HG03095 (cell line): ENCODE results near the gene STARD13.

Experiments used
- ATAC-seq: cut with Tn5 transposase; IDR thresholded peaks from one replicate; pipeline ENCODE4 v1.9.1; 2021; ENCODE audit warnings: moderate library complexity; ENCODE audit not compliant: unreplicated experiment

STARD13 gene

DNA sequence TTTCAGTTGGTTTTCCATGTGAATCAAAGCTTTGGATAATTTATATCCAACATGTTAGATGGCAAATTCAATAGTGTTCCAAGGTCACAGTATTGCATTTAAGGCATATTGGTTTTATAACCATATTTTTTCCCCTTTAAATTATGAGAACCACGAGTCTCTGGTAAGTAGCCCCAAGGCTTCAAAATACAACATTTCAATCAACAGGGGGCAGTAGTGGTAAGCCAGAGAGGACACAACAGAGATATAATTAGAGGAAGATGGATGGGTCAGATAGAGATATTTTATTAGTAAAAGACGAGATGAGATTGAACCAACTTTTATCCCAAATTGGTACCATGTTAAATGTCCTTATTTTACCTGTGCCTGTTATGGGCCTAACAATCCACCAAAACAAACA is 216.2 kb downstream of the STARD13 start:
- no peak for ATAC-seq

DNA sequence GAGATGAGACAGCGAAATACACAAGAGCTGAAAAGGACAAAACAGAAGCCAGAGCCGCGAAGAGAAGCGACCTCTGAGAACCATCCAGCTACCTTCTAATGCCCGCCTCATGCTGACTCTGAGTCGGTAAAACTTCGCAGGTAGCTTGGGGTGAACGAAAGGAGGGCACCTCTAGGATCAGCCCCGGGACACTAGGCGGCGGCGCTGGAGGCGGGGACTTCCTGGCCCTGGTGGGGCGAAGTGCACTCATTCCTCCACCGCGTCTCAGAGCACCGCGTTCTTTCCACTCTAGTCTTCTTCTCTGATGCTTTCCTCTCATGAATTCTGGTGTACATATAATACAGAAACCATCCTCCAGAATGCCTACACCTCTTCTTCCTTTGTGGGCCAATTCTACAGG is 219.2 kb downstream of the STARD13 start:
- no peak for ATAC-seq

DNA sequence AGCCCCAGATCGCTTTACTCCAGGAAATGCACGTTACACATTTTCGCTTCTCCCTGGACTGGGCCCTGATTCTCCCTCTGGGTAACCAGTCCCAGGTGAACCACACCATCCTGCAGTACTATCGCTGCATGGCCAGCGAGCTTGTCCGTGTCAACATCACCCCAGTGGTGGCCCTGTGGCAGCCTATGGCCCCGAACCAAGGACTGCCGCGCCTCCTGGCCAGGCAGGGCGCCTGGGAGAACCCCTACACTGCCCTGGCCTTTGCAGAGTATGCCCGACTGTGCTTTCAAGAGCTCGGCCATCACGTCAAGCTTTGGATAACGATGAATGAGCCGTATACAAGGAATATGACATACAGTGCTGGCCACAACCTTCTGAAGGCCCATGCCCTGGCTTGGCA is 224.7 kb downstream of the STARD13 start:
- no peak for ATAC-seq

DNA sequence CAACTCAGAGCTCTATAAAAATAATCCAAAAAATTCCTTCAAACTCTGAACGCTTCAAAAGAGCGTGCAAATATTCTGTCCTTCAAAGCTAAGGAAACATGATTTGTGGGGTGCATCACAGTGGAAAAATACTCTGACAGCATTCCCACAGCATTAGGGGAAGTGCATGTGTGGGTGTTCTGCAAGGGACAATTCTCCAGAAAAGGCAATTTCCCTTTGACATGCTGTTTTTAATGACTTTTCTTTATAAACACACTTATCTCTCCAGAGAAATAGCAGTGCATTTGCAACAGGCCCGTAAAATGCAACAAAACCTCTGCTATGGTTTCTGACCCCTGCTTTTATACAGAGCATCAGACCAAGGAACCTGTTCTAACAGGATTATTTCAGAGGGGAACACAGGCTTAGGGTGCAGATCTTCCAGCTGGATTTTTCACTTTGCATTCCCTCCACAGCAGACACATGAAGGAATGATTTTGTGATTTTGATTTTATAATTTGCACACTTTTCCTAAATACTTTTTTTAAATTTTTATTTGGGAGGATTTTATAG is 226.7 kb downstream of the STARD13 start:
- no peak for ATAC-seq

- ATAC-seq: no peak
Measured at GRCh38 chr13:33057019-33057780, 228.4 kb downstream of the STARD13 start.

DNA sequence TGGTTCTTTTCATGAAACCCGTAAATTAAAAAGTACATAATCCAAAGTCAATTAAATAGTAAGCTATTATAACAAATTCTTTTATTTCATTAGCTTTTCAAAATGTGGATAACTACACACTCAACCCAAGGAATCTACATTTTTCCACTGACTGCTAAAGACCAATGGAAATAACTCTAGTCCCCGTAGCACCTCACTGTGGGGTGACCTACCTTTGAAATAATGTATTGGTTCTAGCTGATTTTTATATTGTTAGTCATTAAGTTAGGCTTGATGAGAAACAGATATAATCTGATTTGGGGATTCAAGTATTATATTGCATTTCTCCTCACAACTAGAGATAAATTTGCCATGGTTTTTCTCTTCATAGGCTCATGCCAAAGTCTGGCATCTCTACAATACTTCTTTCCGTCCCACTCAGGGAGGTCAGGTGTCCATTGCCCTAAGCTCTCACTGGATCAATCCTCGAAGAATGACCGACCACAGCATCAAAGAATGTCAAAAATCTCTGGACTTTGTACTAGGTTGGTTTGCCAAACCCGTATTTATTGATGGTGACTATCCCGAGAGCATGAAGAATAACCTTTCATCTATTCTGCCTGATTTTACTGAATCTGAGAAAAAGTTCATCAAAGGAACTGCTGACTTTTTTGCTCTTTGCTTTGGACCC is 232.0 kb downstream of the STARD13 start:
- no peak for ATAC-seq
